Measurements from ENCODE around the gene CFAP97. TPM values are rescaled to one million over a fixed set of nuclear protein-coding genes. Genes with fewer than 3 reads are reported as not detected.
"Not testable (repeated sequence)": the region's sequence is repeated elsewhere in the genome, so short reads cannot be mapped to it uniquely, and the experiment has no call there.

Gene CFAP97
- total RNA-seq, 1 donor from 2014 or later, result 78.6 TPM

DNA sequence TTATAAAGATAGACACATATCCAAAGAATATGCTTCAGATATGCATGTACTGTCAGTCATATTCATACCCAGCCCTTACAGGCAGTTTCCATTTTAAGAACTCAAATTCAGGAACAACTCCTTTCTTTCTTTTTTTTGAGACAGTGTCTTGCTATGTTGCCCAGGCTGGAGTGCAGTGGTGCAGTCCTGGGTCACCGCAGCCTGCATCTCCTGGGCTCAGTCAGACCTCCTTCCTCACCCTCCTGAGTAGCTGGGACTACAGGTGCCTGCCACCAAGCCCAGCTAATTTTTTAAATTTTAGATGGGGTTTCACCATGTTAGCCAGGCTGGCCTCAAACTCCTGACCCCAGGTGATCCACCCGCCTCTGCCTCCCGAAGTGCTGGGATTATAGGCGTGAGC lies 40.1 kb upstream of the CFAP97 start:
- no peaks in the 10 kb centered on the region for H3K27me3 ChIP-seq
- Mint-ChIP-seq H3K27ac (no peak overlapping the region), H3K4me1 (no peaks in the 10 kb centered on the region), H3K36me3 (peaks cover 15% of the 10 kb centered on the region), H3K4me3 (no peak overlapping the region), H3K27me3 (ENCODE audit: insufficient read depth, low read depth) (peaks cover 3% of the 10 kb centered on the region), H3K9me3 (peaks cover 12% of the 10 kb centered on the region)
- no peak overlapping the region for H3K9ac ChIP-seq
- peaks cover under 1% of the 10 kb centered on the region for H3K9me3 ChIP-seq (ENCODE audit: low read depth)
- DNase-seq (ENCODE audit: low spot score), result no peak
- H2AFZ ChIP-seq (replicated peaks), result no peak overlapping the region
- no peaks in the 10 kb centered on the region for H3F3A ChIP-seq (ENCODE audit: low read depth)
- no peaks in the 10 kb centered on the region for H4K20me1 ChIP-seq (ENCODE audit: low read depth)
- TF ChIP-seq, protein P1, sequence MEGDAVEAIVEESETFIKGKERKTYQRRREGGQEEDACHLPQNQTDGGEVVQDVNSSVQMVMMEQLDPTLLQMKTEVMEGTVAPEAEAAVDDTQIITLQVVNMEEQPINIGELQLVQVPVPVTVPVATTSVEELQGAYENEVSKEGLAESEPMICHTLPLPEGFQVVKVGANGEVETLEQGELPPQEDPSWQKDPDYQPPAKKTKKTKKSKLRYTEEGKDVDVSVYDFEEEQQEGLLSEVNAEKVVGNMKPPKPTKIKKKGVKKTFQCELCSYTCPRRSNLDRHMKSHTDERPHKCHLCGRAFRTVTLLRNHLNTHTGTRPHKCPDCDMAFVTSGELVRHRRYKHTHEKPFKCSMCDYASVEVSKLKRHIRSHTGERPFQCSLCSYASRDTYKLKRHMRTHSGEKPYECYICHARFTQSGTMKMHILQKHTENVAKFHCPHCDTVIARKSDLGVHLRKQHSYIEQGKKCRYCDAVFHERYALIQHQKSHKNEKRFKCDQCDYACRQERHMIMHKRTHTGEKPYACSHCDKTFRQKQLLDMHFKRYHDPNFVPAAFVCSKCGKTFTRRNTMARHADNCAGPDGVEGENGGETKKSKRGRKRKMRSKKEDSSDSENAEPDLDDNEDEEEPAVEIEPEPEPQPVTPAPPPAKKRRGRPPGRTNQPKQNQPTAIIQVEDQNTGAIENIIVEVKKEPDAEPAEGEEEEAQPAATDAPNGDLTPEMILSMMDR (IDR thresholded peaks at IDR 0.05), result no peak
- TF ChIP-seq EZH2 (IDR thresholded peaks at IDR 0.05) (no peak), EZH2phosphoT487 (IDR thresholded peaks at IDR 0.05) (no peak)
- no peak overlapping the region for H3K4me3 ChIP-seq
- peaks cover 38% of the 10 kb centered on the region for H3K79me2 ChIP-seq (ENCODE audit: low read depth)
- no peak overlapping the region for H3K4me2 ChIP-seq
- H3K4me1 ChIP-seq, result no peaks in the 10 kb centered on the region
- no peak overlapping the region for H3K27ac ChIP-seq
- H3K36me3 ChIP-seq, result no peaks in the 10 kb centered on the region

DNA sequence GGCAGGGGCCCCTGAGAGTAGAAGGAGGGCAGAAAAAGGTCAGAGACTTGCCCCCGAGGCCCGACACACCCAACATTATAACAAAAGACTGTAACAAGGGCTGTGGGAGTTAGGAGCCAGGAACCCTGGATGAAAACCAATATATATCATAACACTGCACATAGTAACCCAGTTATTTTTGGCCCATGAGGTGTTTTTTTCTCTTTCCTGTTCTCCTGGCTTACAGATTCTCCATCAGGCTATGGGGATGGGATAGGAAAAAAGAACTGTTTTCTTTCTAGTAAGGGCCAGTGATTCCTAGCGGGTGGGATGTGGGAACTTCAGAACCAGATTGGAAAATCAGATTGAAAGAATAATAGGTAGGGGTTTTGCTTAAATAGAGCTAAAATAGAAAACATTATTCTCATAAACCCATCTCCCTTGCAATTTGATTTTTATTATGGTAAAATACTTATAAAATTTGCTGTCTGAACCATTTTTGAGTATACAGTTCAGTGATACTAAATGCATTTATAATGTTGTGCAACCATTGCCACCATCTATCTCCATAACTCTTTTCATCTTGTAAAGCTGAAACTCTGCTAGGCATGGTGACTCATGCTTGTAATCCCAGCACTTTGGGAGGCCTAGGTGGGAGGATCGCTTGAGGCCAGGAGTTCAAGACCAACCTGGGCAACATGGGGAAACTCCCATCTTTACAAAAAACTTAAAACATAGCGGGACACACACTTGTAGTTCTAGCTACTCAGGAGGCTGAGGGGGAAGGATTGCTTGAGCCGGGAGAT lies 39.1 kb upstream of the CFAP97 start:
- no peak overlapping the region for H3K27ac Mint-ChIP-seq
- Histone ChIP-seq H3K4me2 (no peak overlapping the region), H3K9ac (no peak overlapping the region), H3F3A (ENCODE audit: low read depth) (no peaks in the 10 kb centered on the region), H3K27ac (no peak overlapping the region), H3K4me1 (no peaks in the 10 kb centered on the region), H3K27me3 (no peaks in the 10 kb centered on the region), H3K9me3 (ENCODE audit: low read depth) (peaks cover 9% of the 10 kb centered on the region), H2AFZ (replicated peaks) (no peak overlapping the region), H3K4me3 (no peak overlapping the region), H3K36me3 (no peaks in the 10 kb centered on the region), H3K79me2 (ENCODE audit: low read depth) (peaks cover 47% of the 10 kb centered on the region), H4K20me1 (ENCODE audit: low read depth) (no peaks in the 10 kb centered on the region)
- H3K4me3 Mint-ChIP-seq, result no peak overlapping the region
- no peaks in the 10 kb centered on the region for H3K4me1 Mint-ChIP-seq
- peaks cover 3% of the 10 kb centered on the region for H3K27me3 Mint-ChIP-seq (ENCODE audit: insufficient read depth, low read depth)
- H3K36me3 Mint-ChIP-seq, result peaks cover 19% of the 10 kb centered on the region
- DNase-seq (ENCODE audit: low spot score), result no peak
- H3K9me3 Mint-ChIP-seq, result peaks cover 21% of the 10 kb centered on the region
- TF ChIP-seq EZH2 (IDR thresholded peaks at IDR 0.05) (no peak), EZH2phosphoT487 (IDR thresholded peaks at IDR 0.05) (no peak)
- TF ChIP-seq, protein P1 (IDR thresholded peaks at IDR 0.05), result no peak

DNA sequence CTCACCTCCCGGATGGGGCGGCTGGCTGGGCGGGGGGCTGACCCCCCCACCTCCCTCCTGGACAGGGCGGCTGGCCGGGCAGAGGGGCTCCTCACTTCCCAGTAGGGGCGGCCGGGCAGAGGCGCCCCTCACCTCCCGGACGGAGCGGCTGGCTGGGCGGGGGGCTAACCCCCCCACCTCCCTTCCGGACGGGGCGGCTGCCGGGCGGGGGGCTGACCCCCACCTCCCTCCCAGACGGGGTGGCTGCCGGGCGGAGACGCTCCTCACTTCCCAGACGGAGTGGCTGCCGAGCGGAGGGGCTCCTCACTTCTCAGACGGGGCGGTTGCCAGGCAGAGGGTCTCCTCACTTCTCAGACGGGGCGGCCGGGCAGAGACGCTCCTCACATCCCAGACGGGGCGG lies 36.7 kb upstream of the CFAP97 start:
- Mint-ChIP-seq H3K9me3 (peaks cover 21% of the 10 kb centered on the region), H3K36me3 (peaks cover 14% of the 10 kb centered on the region)
- H3F3A ChIP-seq (ENCODE audit: low read depth); H3K9ac ChIP-seq; H3K4me3 Mint-ChIP-seq; H3K36me3 ChIP-seq; H4K20me1 ChIP-seq (ENCODE audit: low read depth); H3K4me1 Mint-ChIP-seq; H3K4me3 ChIP-seq; DNase-seq (ENCODE audit: low spot score); H3K4me1 ChIP-seq; H3K27ac Mint-ChIP-seq; H3K9me3 ChIP-seq (ENCODE audit: low read depth); H2AFZ ChIP-seq (replicated peaks); H3K27me3 Mint-ChIP-seq (ENCODE audit: insufficient read depth, low read depth); H3K27me3 ChIP-seq; H3K27ac ChIP-seq; H3K4me2 ChIP-seq: not testable (repeated sequence)
- H3K79me2 ChIP-seq (ENCODE audit: low read depth), result peaks cover 62% of the 10 kb centered on the region

DNA sequence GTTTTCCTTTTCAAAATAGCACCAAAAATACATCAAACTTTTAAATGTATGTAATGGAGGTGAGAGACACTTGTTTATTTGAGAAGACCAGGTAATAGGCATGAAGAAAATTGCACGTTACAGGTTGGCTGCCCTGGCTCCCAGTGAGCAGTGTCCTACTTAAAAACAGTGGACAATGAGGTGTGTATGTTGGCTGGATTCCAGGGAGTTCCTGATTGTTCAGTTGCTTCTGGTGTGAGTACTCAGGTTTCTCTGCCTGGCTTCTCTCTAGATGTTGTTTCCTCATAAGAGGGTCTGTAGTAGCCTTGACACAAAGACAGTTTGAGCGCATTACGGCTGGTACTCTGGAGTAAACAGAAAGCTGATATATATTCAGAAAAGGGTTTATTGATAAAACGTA lies 35.0 kb upstream of the CFAP97 start:
- Histone ChIP-seq H3K4me3 (no peak overlapping the region), H3K4me1 (no peaks in the 10 kb centered on the region), H3K27ac (no peak overlapping the region), H4K20me1 (ENCODE audit: low read depth) (peaks cover 3% of the 10 kb centered on the region), H3F3A (ENCODE audit: low read depth) (no peaks in the 10 kb centered on the region), H2AFZ (replicated peaks) (no peak overlapping the region), H3K9ac (no peak overlapping the region), H3K9me3 (ENCODE audit: low read depth) (peaks cover 9% of the 10 kb centered on the region), H3K27me3 (no peaks in the 10 kb centered on the region), H3K4me2 (no peak overlapping the region), H3K79me2 (ENCODE audit: low read depth) (peaks cover 59% of the 10 kb centered on the region), H3K36me3 (no peaks in the 10 kb centered on the region)
- Mint-ChIP-seq H3K9me3 (peaks cover 21% of the 10 kb centered on the region), H3K4me3 (no peak overlapping the region), H3K27me3 (ENCODE audit: insufficient read depth, low read depth) (peaks cover 3% of the 10 kb centered on the region), H3K4me1 (peaks cover 8% of the 10 kb centered on the region), H3K27ac (no peak overlapping the region), H3K36me3 (peaks cover 14% of the 10 kb centered on the region)
- TF ChIP-seq, protein P1 (IDR thresholded peaks at IDR 0.05), result no peak
- TF ChIP-seq EZH2phosphoT487 (IDR thresholded peaks at IDR 0.05), result no peak
- no peak for TF ChIP-seq EZH2 (IDR thresholded peaks at IDR 0.05)
- no peak for DNase-seq (ENCODE audit: low spot score)

All from neural progenitor cell (in vitro differentiated cells).